NCI-H524 (cell line): ENCODE measurements around the gene COA1.

Experiments used
- DNase-seq, 2 experiments: peaks; one replicate each; lab custom pipeline; 2025; lab: John Stamatoyannopoulos, UW

The COA1 gene

DNA sequence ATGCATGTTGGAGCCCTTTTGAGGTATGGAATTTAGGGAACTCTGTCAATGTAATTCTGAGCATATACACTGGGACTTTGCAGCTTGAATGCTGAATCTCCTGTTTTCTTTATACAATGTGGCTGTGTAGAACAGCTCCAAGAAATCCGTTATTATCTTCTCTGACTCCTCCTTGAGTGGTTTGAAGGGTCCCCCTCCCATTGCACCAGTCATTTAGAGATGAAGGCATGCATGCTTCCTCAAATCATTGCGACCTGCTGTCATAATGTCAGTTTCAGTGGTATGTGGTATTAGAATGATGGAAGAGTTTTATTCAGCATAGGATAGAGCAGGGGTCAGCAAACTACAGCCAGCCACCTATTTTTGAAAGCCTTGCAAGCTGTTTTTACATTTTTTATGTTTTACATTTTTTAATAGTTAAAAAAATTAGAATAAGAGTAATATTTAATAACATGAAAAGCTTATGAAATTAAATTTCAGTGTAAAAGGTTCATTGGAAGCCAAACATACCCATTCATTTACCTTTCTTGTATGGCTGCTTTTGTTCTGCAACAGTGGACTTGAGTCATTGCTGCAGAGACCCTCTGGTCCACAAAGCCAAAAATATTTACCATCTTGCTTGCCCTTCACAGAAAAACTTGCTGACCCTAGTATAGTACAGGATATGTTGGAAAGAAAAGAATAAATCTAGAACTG, 138.3 kb downstream of the COA1 start:
- DNase-seq = no peak

DNA sequence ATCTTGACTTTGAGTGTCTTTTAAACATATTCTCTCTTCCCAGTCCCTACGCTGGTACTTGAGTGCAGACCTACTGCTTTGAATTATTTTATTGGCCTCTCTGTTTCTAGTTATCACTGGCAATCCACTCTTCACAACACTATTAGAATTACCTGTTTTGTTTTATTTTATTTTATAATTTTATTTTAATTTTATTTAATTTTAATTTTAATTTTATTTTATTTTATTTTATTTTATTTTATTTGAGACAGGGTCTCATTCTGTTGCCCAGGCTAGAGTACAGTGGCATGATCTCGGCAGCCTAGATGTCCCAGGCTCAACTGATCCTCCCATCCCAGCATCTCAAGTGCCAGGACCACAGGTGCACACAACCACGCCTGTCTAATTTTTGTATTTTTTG, 139.6 kb downstream of the COA1 start:
- DNase-seq = no peak
